Glutamatergic neuron (in vitro differentiated cells): Measurements from ENCODE around the gene CNTNAP2. TPM values are rescaled to one million over a fixed set of nuclear protein-coding genes. Genes with fewer than 3 reads are reported as not detected.

Experiments used
- DNase-seq: peaks from one replicate; pipeline ENCODE4 v3.0.0; 2022
- H3K27ac Mint-ChIP-seq: one replicate; pipeline ENCODE4 v1.8.0; 2020; ENCODE audit warnings: mild to moderate bottlenecking, mixed read lengths, inconsistent platforms; ENCODE audit not compliant: unreplicated experiment
- H3K27me3 Mint-ChIP-seq: one replicate; pipeline ENCODE4 v1.8.0; 2020; ENCODE audit warnings: mild to moderate bottlenecking, moderate library complexity, mixed read lengths, inconsistent platforms; ENCODE audit not compliant: unreplicated experiment
- H3K36me3 Mint-ChIP-seq: one replicate; pipeline ENCODE4 v1.8.0; 2020; ENCODE audit warnings: mild to moderate bottlenecking, mixed read lengths, inconsistent platforms; ENCODE audit not compliant: unreplicated experiment
- H3K4me1 Mint-ChIP-seq: one replicate; pipeline ENCODE4 v1.8.0; 2020; ENCODE audit warnings: mild to moderate bottlenecking, low read depth, mixed read lengths, inconsistent platforms; ENCODE audit not compliant: unreplicated experiment
- H3K4me3 Mint-ChIP-seq: one replicate; pipeline ENCODE4 v1.8.0; 2020; ENCODE audit warnings: mild to moderate bottlenecking, mixed read lengths, inconsistent platforms; ENCODE audit not compliant: unreplicated experiment
- H3K9me3 Mint-ChIP-seq: one replicate; pipeline ENCODE4 v1.8.0; 2020; ENCODE audit warnings: mild to moderate bottlenecking, moderate library complexity, mixed read lengths, inconsistent platforms; ENCODE audit not compliant: unreplicated experiment
- CTCF ChIP-seq: fragments of 200-600 bp; sonication (generic); IDR thresholded peaks from one replicate; pipeline ENCODE4 v1.5.0; 2021; ENCODE audit not compliant: partially characterized antibody, unreplicated experiment
- total RNA-seq: library from RNA; stranded (reverse); fragmentation: NEBNext Ultra II Directional; extraction: Animal tissue kit (Norgen Biotek cat#: 25700); gene quantifications from one replicate; pipeline ENCODE4 v1.2.1, GENCODE V29; 2021; ENCODE audit not compliant: unreplicated experiment

Gene CNTNAP2
- total RNA-seq, 1 donor from 2014 or later: 25.8 TPM

- peaks cover 33% of the 10 kb centered on the region for H3K4me1 Mint-ChIP-seq
- no peaks in the 10 kb centered on the region for H3K36me3 Mint-ChIP-seq
- no peaks in the 10 kb centered on the region for H3K9me3 Mint-ChIP-seq
- H3K4me3 Mint-ChIP-seq: no peak overlapping the region
- DNase-seq: no peak
- no peaks in the 10 kb centered on the region for H3K27me3 Mint-ChIP-seq
- TF ChIP-seq CTCF: no peak
- no peak overlapping the region for H3K27ac Mint-ChIP-seq
Observed at GRCh38 chr7:148402159-148402558, 2285.6 kb downstream of the CNTNAP2 start.

GRCh38 chr7:148403466-148403993 lies 2286.9 kb downstream of the CNTNAP2 start:
- no peaks in the 10 kb centered on the region for H3K36me3 Mint-ChIP-seq
- no peak overlapping the region for H3K27ac Mint-ChIP-seq
- DNase-seq: no peak

GRCh38 chr7:148408307-148408706 lies 2291.7 kb downstream of the CNTNAP2 start:
- no peak for TF ChIP-seq CTCF
- Mint-ChIP-seq H3K27ac (no peak overlapping the region), H3K27me3 (no peaks in the 10 kb centered on the region), H3K9me3 (no peaks in the 10 kb centered on the region), H3K36me3 (no peaks in the 10 kb centered on the region), H3K4me1 (peaks cover 18% of the 10 kb centered on the region), H3K4me3 (no peak overlapping the region)
- no peak for DNase-seq

More at GRCh38 chr7:148403466-148403993, 2286.9 kb downstream of the CNTNAP2 start:
- no peaks in the 10 kb centered on the region for H3K27me3 Mint-ChIP-seq
- no peaks in the 10 kb centered on the region for H3K9me3 Mint-ChIP-seq
- peaks cover 23% of the 10 kb centered on the region for H3K4me1 Mint-ChIP-seq
- no peak overlapping the region for H3K4me3 Mint-ChIP-seq
- no peak for TF ChIP-seq CTCF

- H3K4me3 Mint-ChIP-seq: no peak overlapping the region
- TF ChIP-seq CTCF: no peak
- no peak overlapping the region for H3K27ac Mint-ChIP-seq
- DNase-seq: no peak
- no peaks in the 10 kb centered on the region for H3K4me1 Mint-ChIP-seq
- no peaks in the 10 kb centered on the region for H3K9me3 Mint-ChIP-seq
- no peaks in the 10 kb centered on the region for H3K36me3 Mint-ChIP-seq
- no peaks in the 10 kb centered on the region for H3K27me3 Mint-ChIP-seq
Observed at GRCh38 chr7:148410905-148411304, 2294.3 kb downstream of the CNTNAP2 start.

- Mint-ChIP-seq H3K27ac (no peak overlapping the region), H3K27me3 (no peaks in the 10 kb centered on the region), H3K36me3 (no peaks in the 10 kb centered on the region), H3K4me3 (no peak overlapping the region), H3K4me1 (no peaks in the 10 kb centered on the region), H3K9me3 (no peaks in the 10 kb centered on the region)
- no peak for DNase-seq
- no peak for TF ChIP-seq CTCF
Observed at GRCh38 chr7:148412691-148413090, 2296.1 kb downstream of the CNTNAP2 start.
